CD4-positive, alpha-beta T cell treated with Interleukin-15 for 4 hours (primary cell): ENCODE results near the gene GLRA3.
"Not testable (repeated sequence)": the region's sequence is repeated elsewhere in the genome, so short reads cannot be mapped to it uniquely, and the experiment has no call there.

ENCODE experiments used
- DNase-seq: peaks from one replicate; pipeline ENCODE4 v3.0.0-alpha.2; 2020; ENCODE audit warnings: low spot score

The GLRA3 gene

DNA sequence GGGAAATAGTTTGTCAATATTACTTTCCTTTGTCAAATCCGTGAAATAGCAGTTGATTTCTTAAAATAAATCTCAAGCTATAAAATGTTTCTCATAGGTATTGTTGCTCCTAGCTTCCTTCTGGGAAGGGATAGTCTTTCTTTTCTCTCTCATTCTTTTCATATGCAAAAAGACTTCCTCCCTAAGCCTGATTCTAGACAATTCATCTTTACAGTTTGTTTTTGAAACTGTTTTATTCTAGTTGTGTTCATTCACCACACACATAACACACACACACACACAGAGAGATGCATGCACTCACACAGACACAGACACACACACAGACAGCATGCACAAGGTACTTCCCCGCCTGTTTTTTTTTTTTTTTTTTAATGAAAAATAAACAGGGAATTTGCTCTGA, 18.2 kb downstream of the GLRA3 start:
- no peak for DNase-seq

DNA sequence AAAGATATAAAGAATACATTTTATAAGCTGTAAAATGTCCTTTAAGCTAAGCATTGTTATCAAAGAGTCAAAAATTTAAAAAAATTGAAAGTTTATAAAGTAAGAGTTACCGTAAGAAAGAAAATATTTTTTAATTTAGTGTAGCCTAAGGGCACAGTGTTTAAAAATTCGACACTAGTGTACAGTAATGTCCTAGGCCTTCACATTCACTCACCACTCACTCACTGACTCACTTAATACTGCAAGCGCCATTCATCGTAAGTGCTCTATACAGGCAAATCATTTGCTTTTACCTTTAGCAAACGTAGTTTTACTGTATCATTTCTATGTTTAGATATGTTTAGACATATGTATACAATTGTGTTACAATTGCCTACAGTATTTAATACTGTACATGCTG, 20.2 kb downstream of the GLRA3 start:
- no peak for DNase-seq

DNA sequence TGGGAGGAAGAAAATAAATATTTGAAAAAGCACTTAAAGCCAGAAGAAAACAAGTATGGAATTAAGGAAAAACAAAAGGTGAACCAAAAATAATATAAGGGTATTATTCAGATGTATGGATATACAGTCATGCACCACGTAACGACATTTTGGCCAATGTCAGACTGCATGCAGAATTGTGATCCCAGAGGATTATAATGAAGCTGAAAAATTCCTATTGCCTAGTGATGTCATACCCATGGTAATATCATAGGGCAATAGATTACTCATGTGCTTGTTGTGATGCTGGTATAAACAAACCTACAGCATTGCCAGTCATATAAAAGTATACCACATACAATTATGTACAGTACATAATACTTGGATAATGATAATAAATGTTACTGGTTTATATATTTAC, 20.9 kb downstream of the GLRA3 start:
- no peak for DNase-seq

DNA sequence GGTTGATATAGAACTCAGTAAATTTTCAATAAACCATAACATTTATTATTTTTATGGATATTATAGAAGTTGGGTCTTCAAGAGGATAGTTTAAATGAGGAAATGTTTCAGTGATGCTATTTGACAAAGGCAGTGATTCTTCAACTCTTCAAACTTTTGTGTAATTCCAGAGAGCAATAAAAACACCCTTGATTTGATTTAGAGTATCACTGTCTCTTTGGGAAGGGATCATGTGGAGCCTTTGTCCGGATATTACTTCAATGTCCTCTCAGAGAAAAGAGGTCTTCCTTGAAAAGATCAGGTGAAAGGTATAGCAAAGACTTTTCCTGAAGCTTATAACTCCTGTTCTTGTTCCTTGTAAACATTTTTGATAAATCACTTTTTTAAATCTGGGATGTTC, 23.3 kb downstream of the GLRA3 start:
- no peak for DNase-seq

DNA sequence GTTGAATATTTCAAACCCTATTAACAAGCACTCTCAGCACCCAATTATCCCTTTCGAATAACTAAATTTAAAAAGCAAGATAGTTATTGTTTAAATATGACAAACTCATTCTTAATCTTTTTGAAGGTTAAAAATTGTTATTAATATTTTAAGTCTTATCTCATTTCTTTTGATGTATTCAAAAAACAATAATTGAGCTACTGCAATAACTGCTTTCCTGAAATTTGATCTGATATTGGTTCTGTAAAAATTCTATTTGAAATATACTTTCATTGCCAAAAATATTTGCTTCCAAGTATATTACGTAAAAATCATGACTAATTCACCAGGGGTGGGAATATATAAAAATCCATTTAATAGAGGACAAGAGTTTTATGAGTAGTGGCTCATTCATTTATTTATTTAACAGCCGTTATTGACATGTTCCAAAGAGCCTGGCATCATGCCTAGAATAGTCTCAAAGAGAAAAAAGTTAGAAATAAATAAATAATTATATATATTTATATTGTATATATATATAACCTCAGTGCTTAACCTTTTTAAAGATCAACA, 34.4 kb downstream of the GLRA3 start:
- no peak for DNase-seq

DNA sequence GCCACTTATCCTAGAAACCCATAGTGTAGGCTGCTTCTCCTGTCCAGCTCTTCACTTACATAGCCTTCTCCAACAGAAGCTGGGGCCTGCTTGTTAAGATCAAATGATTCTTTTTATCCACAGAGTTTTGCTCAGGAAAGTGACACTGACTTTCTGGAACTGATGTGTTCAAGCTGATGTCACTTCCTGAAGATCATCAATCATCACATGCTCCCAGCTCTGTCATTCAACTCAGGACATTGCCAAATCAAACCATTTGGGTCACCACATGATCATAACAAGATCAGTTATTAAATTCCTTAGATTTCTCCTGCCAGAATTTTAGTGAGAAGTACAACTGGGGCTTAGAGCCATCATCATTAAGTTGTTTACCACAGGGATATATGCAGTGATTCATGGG, 39.4 kb downstream of the GLRA3 start:
- DNase-seq = no peak

DNA sequence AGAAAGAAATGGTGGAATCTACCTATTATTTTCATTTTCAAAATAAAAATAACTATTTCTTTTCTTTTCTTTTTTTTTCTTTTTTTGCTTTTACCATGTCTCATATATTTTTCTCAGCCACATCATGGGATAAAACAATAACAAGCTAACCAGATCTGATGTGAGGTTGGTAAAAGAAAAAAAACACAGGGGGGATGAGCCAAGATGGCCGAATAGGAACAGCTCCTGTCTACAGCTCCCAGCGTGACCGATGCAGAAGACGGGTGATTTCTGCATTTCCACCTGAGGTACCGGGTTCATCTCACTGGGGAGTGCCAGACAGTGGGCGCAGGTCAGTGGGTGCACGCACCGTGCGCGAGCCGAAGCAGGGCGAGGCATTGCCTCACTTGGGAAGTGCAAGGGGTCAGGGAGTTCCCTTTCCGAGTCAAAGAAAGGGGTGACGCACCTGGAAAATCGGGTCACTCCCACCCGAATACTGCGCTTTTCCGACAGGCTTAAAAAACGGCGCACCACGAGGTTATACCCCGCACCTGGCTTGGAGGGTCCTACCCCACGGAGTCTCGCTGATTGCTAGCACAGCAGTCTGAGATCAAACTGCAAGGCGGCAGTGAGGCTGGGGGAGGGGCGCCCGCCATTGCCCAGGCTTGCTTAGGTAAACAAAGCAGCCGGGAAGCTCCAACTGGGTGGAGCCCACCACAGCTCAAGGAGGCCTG, 50.6 kb downstream of the GLRA3 start:
- DNase-seq = not testable (repeated sequence)

DNA sequence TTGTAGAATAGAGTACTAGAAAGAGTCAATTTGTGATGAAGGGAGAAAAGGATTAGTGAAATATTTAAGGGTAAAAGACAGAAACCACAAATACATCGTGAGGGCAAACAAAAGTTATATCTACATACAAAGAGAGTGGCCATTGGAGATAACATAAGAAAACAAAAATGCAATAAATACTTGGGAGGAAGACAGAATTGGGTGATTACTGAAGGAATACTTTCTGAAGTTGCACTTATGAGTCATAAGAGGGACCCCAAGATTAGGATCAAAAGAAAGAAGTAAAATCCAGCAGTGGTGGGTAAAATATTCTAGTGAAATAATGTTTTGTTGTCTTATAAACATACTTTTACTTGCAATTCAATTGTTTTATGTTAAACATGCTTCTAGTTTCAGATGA, 53.7 kb downstream of the GLRA3 start:
- no peak for DNase-seq

DNA sequence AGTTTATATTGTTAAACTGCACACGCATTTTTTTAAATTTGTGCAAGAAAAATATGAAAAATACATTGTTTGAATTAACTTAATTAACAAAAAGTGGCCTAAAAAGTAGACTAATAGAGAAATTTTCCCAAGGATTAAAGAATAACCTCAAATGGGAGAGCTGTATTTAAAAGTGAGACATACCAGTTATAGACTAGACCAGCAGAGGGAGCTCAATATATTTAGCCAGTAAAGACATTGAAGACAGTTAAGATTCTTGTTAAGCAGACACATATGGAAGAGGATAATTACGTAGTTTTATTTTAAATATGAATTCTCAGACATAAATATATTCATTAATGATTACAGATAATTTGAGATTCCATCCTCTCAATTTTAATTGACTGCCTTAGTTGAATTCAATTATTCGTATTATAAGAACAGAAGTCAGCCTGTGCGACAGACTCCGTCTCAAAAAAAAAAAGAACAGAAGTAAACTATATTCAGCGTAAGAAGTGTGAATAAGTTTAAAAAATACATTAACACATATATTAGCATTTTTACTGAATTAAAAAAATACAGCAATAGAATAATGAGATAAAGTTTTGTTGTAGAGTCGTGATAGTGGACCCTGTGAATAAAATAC, 64.8 kb downstream of the GLRA3 start:
- no peak for DNase-seq

DNA sequence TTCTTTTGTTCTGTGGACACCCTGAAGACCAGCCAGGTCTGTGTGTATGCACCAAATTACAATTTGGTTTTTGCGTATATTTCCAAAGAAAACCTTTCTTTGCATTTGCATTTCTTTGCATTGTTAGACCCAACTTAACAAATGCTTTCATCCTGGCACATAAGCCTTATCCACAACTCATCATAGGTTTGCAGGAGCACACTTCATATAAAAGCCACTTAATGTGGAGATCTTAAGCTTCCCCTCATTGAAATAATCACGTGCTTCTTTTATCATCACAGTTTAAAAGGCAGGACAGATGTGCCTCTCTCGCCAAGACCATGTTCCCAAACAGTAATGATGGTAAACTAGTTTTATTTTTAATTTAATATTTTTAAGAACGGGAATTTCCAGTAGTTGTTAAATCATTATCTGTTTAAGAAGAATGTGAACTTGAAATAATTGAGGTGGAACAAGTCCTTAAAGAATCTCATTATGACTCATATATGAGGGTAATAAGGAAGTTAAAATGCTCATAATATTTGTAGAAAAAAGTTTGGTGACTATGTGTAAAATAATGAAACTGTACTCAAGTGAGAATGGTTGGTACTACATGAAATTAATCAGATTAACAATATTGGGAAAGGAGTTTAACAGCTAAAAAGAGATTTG, 65.5 kb downstream of the GLRA3 start:
- no peak for DNase-seq

DNA sequence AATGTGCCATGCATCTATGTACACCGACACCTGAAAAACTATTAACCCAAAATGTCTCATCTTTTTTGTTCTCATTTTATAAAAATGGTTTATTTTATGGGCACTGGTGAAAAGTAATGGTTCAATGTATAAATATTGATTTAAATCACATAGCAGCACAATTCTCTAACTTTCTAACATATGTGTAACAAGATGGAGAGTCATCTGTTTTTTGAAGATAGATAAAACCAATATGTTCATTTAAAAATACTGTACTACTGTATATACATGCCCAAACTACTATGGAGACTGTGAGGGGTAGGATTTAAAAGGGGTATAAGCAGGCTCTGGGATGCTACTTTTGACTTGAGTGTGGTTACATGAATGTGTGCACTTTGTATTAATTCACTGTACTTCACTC, 67.6 kb downstream of the GLRA3 start:
- DNase-seq = no peak

DNA sequence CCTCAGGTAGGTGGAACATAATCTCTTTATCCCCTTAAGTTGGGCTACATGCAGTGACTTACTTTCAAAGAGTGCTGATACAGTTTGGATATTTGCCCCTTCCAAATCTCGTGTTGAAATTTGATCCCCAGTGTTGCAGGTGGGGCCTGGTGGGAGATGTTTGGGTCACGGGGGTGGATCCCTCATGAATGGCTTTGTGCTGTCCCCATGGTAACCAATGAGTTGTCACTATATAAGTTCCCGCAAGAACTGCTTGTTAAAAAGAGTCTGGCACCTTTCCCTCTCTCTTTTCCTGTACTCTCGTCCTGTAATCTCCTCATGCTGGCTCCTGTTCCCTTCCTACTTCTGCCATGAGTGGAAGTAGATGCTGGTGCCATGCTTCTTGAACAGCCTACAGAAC, 71.3 kb downstream of the GLRA3 start:
- DNase-seq = no peak

DNA sequence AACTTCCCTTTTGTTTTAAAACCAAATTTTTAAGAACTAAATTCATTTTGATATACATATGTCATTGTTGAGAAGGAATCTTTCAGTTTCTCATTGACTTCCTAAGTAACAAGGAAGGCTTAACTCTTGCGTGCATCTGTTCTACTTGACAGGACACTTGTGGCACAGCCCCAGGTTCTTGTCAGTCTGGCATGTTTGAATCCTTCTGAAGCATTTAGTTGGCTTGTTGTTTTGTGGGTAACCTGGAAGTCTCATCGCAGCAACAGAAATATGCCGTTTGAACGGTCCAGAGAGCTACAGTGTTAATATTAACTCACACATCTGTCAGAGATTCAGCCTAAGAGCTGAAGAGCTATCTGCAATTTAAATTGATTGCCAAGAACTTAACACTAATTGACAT, 76.0 kb downstream of the GLRA3 start:
- no peak for DNase-seq

DNA sequence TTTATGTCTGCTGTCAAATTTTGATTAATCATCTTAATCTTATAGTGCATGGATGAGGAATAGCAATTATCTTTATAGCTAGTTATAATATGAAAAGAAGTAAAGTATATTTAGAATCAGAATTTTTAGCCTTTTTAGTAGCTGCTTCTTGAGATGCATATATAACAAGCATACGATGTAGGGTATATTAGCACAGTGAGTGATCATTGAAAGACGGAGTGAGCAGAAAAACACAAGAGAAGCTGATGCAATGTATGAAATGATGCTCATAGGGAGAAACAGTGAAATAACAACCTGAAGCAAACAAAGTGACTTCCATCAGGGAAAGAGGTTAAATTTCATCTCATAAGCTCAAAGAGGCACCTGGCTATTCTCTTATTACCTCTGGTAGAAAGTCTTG, 77.0 kb downstream of the GLRA3 start:
- no peak for DNase-seq

DNA sequence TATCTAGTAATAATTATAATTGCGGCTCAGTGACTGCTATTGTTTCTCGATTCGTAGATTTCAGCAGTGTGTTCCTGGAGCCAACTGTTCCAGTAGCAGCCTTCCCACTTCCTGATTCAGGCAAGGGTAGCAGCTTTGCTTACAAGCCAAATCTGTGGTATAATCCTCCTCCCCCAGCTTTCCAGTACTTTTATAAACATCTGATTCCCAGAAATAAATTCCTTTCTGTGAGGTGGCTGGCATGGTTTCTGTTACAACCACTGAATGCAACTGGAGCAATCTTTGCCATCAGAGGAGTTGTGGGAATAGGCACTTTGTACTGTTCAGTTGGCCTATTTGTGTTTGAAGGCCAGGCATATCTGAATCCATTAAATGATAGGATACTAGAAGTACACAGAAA, 80.0 kb downstream of the GLRA3 start:
- DNase-seq = no peak

DNA sequence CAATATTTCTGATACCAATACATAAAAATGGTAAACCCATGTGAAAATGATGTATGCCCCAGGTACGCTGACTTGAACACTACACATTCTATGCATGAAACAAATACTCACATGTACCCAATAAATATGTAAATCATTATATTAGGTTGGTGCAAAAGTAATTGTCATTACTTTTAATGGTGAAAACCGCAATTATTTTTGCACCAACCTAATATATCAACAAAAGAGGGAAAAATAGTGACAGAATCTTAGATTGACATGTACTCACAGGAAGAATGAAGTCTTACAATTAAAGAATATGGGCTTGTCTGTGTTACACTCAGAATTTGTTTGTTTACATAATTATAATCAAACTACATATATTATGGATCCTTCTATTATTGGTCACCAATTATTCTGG, 82.3 kb downstream of the GLRA3 start:
- DNase-seq = no peak

DNA sequence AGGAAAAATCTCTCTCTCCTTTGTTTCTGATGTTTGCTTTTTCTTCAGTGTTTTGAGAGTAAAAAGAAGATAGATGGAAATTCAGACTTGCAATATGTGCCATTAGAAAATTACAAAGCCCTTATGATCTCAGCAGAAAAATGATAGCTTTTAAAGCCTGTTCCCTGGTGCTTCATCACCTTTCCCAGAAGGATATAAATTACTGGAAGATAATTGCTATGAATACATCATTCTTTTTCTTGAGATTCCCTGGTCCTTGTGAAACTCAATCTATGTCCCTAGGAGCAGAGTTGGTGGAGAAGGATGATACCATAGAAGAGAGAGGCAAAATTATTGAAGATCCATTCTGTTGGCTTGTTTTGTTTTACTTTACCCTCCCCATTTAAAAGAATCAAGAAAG, 86.5 kb downstream of the GLRA3 start:
- DNase-seq = no peak

DNA sequence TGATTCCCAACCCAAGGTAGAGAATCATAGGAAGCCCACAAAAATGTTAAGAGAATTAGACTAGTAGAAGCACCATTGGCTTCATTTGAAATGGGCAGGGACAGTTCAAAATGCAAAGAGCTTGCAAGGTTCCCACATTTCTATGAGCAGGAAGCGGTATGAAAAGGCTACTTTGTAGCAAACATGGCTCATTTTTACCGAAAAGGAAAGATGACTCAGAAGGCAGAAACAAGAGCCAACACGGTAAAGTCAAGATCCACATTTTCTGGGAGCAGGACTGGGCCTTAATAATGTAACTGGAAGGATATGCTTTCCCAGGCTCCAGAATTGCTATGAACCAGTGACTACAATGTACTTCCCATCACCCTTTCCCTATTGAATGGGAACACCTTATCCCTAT, 89.5 kb downstream of the GLRA3 start:
- DNase-seq = no peak

DNA sequence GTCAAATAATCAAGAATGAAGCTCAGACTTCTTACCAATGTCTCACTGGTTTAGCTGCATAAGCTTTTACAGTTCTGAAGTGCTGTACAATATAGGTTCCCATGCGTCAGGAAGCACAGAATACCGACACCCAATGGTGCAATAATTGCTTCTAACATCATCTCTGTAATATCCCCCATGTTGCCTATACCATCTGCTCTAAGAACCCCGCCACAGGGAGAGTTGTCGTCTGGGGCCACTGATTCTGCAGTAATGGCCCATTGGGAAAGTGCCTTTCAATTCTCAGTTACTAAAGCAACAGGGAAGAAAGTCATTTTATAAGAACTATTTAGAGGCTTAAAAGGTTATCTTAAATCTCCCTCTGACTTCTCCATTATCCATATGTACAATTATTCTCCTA, 94.9 kb downstream of the GLRA3 start:
- no peak for DNase-seq

DNA sequence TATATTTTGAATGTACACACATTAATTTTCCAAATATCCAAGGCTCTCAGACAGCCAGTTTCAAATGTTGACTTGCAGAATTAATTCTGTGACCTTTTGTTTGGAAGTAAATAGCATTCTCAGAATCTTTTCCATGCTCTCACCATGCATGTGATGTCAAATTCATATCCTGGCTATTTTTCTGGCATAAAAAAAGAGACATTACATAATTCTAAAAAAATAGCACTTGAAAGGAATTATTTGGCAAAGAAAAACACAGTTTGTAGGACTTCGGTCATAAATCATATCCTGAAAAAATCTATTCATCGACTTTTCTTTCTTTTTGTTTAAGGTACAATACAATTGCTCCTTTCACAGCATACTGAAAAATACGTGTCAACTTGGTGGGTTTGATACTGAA, 111.2 kb downstream of the GLRA3 start:
- DNase-seq = no peak

DNA sequence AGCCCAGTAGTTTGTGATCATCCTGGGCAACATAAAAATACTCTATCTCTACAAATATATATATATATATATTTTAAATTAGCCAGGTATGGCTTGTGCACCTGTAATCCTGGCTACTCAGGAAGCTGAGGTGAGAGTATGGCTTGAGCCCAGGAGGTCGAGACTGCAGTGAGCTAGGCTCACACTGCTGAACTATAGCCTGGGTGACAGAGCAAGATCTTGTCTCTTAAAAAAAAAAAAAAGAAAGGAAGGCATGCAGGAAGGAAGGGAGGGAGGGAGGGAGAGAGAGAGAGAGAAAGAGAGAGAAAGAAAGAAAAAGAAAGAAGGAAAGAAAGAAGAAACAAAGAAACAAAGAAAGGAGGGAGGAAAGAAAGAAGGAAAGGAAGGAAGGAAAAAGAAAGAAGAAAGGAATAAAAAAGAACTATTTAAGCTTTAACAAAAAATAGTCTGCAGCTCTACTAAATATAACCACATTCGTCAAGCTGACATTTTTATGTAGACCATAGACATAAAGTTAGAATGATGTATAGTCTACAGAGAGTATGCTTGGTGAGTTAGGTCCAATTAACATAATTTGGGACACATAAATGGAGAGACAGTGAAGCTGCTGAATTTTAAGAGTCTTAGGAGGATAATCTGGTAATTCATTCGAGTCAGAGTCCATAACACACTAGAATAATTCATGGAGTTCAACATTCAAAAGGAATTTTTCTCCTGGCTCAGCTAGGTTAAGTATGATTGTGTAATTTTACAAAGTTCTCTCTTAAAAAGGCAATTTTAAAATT, 111.9 kb downstream of the GLRA3 start:
- no peak for DNase-seq

DNA sequence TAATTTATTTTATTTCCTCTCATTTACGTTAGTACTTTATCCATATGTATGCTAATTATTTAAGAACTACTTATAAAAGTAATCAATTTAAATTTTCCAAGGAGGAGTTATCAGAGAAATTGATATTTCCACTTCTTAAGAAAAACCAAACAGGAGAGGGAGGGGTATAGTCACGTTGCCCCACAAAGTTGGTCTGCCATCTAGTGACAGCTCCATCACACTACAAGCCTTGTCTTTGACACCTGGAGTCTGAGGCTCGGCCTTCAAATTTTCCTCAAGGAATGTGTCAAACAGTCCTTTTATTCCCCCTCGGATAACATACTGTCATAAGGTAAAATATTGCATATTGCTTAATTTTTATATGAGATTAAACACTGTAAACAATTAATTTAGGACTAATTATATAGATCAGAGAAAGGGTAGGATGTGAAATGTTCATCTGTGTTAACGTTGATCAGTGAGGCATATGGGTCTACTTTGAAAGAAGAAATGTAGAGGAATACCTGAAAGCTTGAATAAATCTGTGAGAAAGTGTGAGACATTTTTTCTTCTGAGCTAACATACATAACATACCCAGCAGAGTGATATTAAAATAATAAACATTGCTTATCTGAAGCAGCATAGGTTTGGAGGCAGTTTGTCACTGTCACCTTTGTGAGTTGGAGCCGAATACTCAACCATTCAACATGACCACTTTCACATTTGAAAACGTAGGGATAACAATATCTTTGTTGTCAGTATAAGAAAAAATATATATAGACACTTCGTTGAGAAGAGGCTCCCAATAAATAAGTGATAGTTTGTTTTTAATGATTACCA, 114.4 kb downstream of the GLRA3 start:
- no peak for DNase-seq
